Measurements from ENCODE around the gene LNPK.

DNA sequence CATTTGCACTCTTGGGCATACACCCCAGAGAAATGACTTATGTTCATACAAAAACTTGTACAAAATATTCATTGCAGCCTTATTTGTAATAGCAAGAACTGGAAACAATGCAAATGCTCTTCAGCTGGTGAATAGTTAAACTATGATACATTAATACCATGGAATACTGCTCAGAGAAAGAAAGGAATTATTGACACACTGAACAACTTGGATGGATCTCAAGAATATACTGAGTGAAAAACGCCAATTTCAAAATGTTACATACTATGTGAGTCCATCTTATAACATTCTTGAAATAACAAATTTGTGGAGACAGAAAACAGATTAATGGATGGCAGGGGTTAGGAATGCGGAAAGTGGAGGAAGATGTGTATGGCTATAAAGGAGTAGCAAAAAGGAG, 17.2 kb downstream of the LNPK start:
- TF ChIP-seq EZH2 (IDR thresholded peaks at IDR 0.05) (no peak), EZH2phosphoT487 (IDR thresholded peaks at IDR 0.05) (no peak)
